Caco-2 (cell line): Measurements from ENCODE around the gene LMNTD1. TPM values are rescaled to one million over a fixed set of nuclear protein-coding genes. Genes with fewer than 3 reads are reported as not detected.

Experiments
- BruUV-seq: library from RNA; stranded (reverse); fragments of 400-500 nt; replicated peaks from 2 replicates; lab custom pipeline; 2021; lab: Mats Ljungman, UMichigan
- CTCF ChIA-PET: fragments of 300-600 bp; sonication (Branson Sonifier 250); formaldehyde crosslinking; loops from one replicate; lab custom pipeline; 2022; ENCODE audit warnings: antibody characterized with exemption; lab: Charles Lee
- POLR2A ChIA-PET: fragments of 300-600 bp; sonication (Branson Sonifier 250); formaldehyde crosslinking; loops from one replicate; lab custom pipeline; 2022; ENCODE audit warnings: antibody characterized with exemption; lab: Charles Lee
- DNase-seq, 2 experiments: peaks; one replicate each; pipeline versions ENCODE4 v3.0.0 to v3.0.0-alpha.2; 2020 to 2022
- H3K27me3 ChIP-seq: replicated peaks from 2 replicates; pipeline ENCODE4 v1.6.0; 2011; ENCODE audit warnings: low read length; ENCODE audit not compliant: control insufficient read depth, insufficient read depth
- H3K36me3 ChIP-seq: 2 replicates; pipeline ENCODE4 v1.5.1; 2011; ENCODE audit warnings: low read length; ENCODE audit not compliant: control insufficient read depth, insufficient read depth
- H3K4me1 ChIP-seq: fragments of 250-450 bp; sonication (Bioruptor Pico); 2 replicates; pipeline ENCODE4 v1.5.1; 2020; ENCODE audit warnings: mild to moderate bottlenecking
- H3K4me3 ChIP-seq: 2 replicates; pipeline ENCODE4 v1.5.1; 2011; ENCODE audit warnings: low read depth, mild to moderate bottlenecking, control low read depth, low read length
- H3K9me3 ChIP-seq: fragments of 250-450 bp; sonication (Bioruptor Pico); 2 replicates; pipeline ENCODE4 v1.5.1; 2020; ENCODE audit warnings: mild to moderate bottlenecking, moderate library complexity
- H3K27ac Mint-ChIP-seq: one replicate; pipeline ENCODE4 v1.8.0; 2022; ENCODE audit warnings: mixed read lengths; ENCODE audit not compliant: unreplicated experiment
- H3K27me3 Mint-ChIP-seq: one replicate; pipeline ENCODE4 v1.8.0; 2022; ENCODE audit warnings: mixed read lengths; ENCODE audit not compliant: insufficient read depth, unreplicated experiment
- H3K36me3 Mint-ChIP-seq: one replicate; pipeline ENCODE4 v1.8.0; 2022; ENCODE audit warnings: mild to moderate bottlenecking, mixed read lengths; ENCODE audit not compliant: insufficient read depth, unreplicated experiment
- H3K4me1 Mint-ChIP-seq: one replicate; pipeline ENCODE4 v1.8.0; 2022; ENCODE audit warnings: low read depth, mixed read lengths; ENCODE audit not compliant: unreplicated experiment
- H3K4me3 Mint-ChIP-seq: one replicate; pipeline ENCODE4 v1.8.0; 2022; ENCODE audit warnings: mild to moderate bottlenecking, moderate library complexity, mixed read lengths; ENCODE audit not compliant: unreplicated experiment
- H3K9me3 Mint-ChIP-seq: one replicate; pipeline ENCODE4 v1.8.0; 2022; ENCODE audit warnings: mixed read lengths; ENCODE audit not compliant: unreplicated experiment
- CTCF ChIP-seq, 2 experiments: fragments of 200-600 bp in 1 of 2; IDR thresholded peaks; 1 replicate in 1 of 2; 2 replicates in 1 of 2; pipeline versions ENCODE4 v1.5.1 to v1.8.0; 2011 to 2022; ENCODE audit warnings: antibody characterized with exemption in 1 of 2, control low read depth in 1 of 2, inconsistent platforms in 1 of 2, low read depth in 1 of 2, low read length in 1 of 2, mild to moderate bottlenecking in 1 of 2, moderate library complexity in 1 of 2; ENCODE audit not compliant: insufficient read depth in 1 of 2, severe bottlenecking in 1 of 2, unreplicated experiment in 1 of 2
- intact Hi-C: fragments of 100-400 bp; cut with micrococcal nuclease; formaldehyde crosslinking; loops from one replicate; pipeline ENCODE4 v1.10.0; 2022; ENCODE audit not compliant: unreplicated experiment
- total RNA-seq: library from RNA; stranded (reverse); gene quantifications from 2 replicates; pipeline ENCODE4 v1.2.3, GENCODE V29; 2022

LMNTD1 gene
- total RNA-seq, 1 experiment from 2014 or later = not detected

DNA sequence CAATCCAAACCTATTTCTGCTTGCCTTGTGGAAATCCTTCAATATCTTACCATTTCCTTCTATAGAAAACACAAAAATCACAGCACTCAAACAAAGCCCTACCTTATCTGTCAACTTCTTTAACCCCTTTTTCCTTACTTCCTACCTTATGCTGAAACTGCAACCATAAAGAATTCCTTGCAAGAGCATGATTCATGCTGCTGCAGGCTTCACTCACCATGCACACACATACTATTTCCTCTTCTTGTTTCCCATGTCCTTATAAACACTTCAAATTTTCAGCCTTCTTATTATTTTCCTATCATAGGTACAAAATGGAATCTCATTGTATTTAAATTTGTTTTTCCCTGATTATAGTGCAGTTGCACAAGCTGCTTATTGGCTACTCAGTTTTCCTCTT lies 23.3 kb downstream of the LMNTD1 start:
- intact Hi-C loops = no loop called here
- Histone ChIP-seq H3K4me1 (peaks cover 5% of the 10 kb centered on the region), H3K4me3 (no peak overlapping the region), H3K27me3 (no peaks in the 10 kb centered on the region), H3K9me3 (no peaks in the 10 kb centered on the region), H3K36me3 (no peaks in the 10 kb centered on the region)
- POLR2A ChIA-PET = no interaction called here
- Mint-ChIP-seq H3K4me1 (peaks cover 13% of the 10 kb centered on the region), H3K27ac (no peak overlapping the region), H3K36me3 (no peaks in the 10 kb centered on the region), H3K27me3 (no peaks in the 10 kb centered on the region), H3K9me3 (peaks cover 2% of the 10 kb centered on the region), H3K4me3 (no peak overlapping the region)
- DNase-seq = no peak
- no TSS peak for BruUV-seq
- CTCF ChIA-PET = no interaction called here
- TF ChIP-seq CTCF (IDR thresholded peaks at IDR 0.05; ENCODE audit: insufficient read depth in 1 of 2, low read depth in 1 of 2, low read length in 1 of 2, severe bottlenecking in 1 of 2, unreplicated experiment in 1 of 2) = no peak

GRCh38 chr12:25526778-25527177 lies 26.3 kb downstream of the LMNTD1 start:
- no TSS peak for BruUV-seq
- TF ChIP-seq CTCF (IDR thresholded peaks at IDR 0.05; ENCODE audit: insufficient read depth in 1 of 2, low read depth in 1 of 2, low read length in 1 of 2, severe bottlenecking in 1 of 2, unreplicated experiment in 1 of 2) = no peak
- no peaks in the 10 kb centered on the region for H3K27me3 Mint-ChIP-seq

DNA sequence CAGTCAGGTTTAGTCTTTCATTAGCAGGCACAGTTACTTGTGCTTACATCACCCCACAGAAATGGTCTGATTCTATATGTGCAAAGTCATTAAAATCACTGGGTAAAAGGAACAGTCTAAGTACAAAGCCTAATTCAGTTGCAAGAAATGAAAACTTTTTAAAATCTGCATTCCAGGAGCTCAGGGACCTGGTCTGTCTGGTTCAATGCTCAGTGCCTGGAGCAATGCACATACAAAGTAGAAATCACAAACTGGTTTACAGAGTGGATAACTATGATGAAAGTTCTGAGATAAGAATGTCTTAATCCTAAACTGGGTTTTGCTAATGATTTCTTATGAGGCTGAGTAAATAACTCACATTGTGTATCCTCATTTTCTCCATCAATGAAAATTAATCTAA lies 28.7 kb downstream of the LMNTD1 start:
- TF ChIP-seq CTCF (IDR thresholded peaks at IDR 0.05; ENCODE audit: insufficient read depth in 1 of 2, low read depth in 1 of 2, low read length in 1 of 2, severe bottlenecking in 1 of 2, unreplicated experiment in 1 of 2) = no peak
- Histone ChIP-seq H3K4me1 (peaks cover 27% of the 10 kb centered on the region), H3K9me3 (no peaks in the 10 kb centered on the region), H3K4me3 (no peak overlapping the region), H3K27me3 (no peaks in the 10 kb centered on the region), H3K36me3 (no peaks in the 10 kb centered on the region)
- peaks cover 23% of the 10 kb centered on the region for H3K4me1 Mint-ChIP-seq
- CTCF ChIA-PET = no interaction called here
- no peak overlapping the region for H3K4me3 Mint-ChIP-seq
- POLR2A ChIA-PET = no interaction called here
- H3K27ac Mint-ChIP-seq = peak overlapping the region; percentile 55
- H3K36me3 Mint-ChIP-seq = no peaks in the 10 kb centered on the region
- H3K27me3 Mint-ChIP-seq = no peaks in the 10 kb centered on the region
- H3K9me3 Mint-ChIP-seq = no peaks in the 10 kb centered on the region
- DNase-seq = peak; percentile 64 to 76
- intact Hi-C loops = loop anchor here (1.0 kb wide), 1 partner anchor 29 kb away; no protein-coding TSS in a partner anchor
- BruUV-seq = no TSS peak

More at GRCh38 chr12:25526778-25527177, 26.3 kb downstream of the LMNTD1 start:
- Mint-ChIP-seq H3K27ac (no peak overlapping the region), H3K4me3 (no peak overlapping the region), H3K4me1 (peaks cover 17% of the 10 kb centered on the region), H3K9me3 (no peaks in the 10 kb centered on the region), H3K36me3 (no peaks in the 10 kb centered on the region)
- ChIA-PET POLR2A (no interaction called here), CTCF (interaction anchor here (0.6 kb wide), 1 partner anchor 114 kb away, joined by 6 read pairs; no protein-coding TSS in a partner anchor)
- H3K4me1 ChIP-seq = peaks cover 21% of the 10 kb centered on the region
- H3K27me3 ChIP-seq = no peaks in the 10 kb centered on the region
- DNase-seq = no peak
- H3K36me3 ChIP-seq = no peaks in the 10 kb centered on the region
- H3K4me3 ChIP-seq = no peak overlapping the region
- H3K9me3 ChIP-seq = no peaks in the 10 kb centered on the region
- intact Hi-C loops = no loop called here
